AG10803 (cell line): Measurements from ENCODE around the gene CPEB1.

Experiments used
- DNase-seq: peaks from one replicate; pipeline ENCODE4 v3.0.0; 2010; ENCODE audit warnings: low read depth
- H3K4me3 ChIP-seq: 2 replicates; pipeline ENCODE4 v1.5.1; 2011; ENCODE audit warnings: mild to moderate bottlenecking, low read length, control low read depth
- TF ChIP-seq, protein P1 (sequence below): conservative IDR thresholded peaks from 2 replicates; pipeline ENCODE4 v1.5.1; 2011; ENCODE audit warnings: mild to moderate bottlenecking, low read length, control low read depth, inconsistent platforms

Gene CPEB1

DNA sequence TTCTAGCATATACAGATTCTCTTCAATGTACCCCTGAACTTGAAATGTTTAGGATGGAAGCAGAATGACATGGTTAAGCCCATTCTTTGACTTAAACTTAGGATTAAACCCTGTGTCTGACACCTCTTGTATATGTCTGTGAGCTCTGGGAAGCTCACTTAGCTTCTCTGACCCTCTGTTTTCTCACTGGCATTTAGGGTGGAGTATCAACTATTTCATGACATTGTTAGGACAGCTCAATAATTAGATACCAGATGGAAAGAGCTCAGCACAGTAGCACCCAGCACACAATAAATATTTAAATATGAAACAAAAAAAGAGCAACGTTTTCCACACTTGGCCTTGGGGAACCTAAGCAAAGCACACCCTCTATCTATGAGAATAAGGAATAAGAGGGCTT is 88.7 kb downstream of the CPEB1 start:
- no peak overlapping the region for H3K4me3 ChIP-seq

DNA sequence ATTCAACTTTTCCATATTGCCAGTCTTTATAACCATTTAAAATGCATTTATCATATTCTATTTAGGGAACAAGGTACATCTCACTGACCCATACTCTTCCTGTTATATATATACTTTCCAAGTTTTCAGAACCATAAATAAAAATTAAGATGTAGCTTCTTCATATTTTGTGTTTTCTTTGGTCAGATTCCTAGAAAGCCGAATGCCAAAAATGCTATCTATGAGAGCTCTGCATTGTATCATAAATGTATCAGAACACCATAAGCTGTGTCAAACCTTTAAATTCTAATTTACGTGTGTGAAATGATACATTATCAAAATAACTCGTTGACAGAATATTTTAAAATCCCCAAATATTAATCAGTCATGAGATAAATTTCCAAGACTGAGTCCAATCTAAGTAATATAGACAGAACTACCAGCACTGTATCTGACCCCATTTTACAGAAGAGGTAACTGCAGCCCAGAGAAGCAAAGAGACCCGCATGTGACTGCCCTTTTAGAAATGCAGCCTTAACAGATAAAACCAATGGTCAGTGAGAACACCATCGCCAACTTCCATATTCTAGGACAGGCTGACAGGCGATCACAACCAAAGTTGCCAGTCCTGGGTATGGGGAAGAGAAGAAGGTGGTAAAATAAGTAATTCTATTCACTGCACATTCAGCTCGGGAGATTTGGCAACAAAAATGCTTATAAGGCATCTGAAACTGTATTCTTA is 90.7 kb downstream of the CPEB1 start:
- TF ChIP-seq, protein P1, sequence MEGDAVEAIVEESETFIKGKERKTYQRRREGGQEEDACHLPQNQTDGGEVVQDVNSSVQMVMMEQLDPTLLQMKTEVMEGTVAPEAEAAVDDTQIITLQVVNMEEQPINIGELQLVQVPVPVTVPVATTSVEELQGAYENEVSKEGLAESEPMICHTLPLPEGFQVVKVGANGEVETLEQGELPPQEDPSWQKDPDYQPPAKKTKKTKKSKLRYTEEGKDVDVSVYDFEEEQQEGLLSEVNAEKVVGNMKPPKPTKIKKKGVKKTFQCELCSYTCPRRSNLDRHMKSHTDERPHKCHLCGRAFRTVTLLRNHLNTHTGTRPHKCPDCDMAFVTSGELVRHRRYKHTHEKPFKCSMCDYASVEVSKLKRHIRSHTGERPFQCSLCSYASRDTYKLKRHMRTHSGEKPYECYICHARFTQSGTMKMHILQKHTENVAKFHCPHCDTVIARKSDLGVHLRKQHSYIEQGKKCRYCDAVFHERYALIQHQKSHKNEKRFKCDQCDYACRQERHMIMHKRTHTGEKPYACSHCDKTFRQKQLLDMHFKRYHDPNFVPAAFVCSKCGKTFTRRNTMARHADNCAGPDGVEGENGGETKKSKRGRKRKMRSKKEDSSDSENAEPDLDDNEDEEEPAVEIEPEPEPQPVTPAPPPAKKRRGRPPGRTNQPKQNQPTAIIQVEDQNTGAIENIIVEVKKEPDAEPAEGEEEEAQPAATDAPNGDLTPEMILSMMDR, result no peak
- H3K4me3 ChIP-seq, result no peak overlapping the region
- no peak for DNase-seq

More for the DNA sequence above, 88.7 kb downstream of the CPEB1 start:
- no peak for DNase-seq
- TF ChIP-seq, protein P1, result no peak

DNA sequence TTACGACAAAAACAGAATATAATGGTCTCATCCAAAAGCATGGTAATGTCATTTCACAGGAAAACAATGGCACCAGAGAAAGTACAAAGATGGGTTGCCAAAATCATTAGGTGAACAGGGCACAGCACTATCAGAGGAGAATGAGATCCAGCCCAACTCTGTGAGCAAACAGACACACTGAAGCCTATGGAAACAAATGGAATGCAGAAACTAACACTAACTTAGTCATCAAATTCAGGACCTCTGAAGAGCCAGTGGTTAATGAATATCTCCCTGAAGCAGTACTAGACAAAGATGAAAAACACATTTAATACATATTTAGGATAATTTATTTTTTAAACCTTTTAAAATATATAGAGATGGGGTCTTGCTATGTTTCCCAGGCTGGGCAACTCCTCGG is 92.3 kb downstream of the CPEB1 start:
- TF ChIP-seq, protein P1, result no peak
- no peak for DNase-seq
- H3K4me3 ChIP-seq, result no peak overlapping the region

DNA sequence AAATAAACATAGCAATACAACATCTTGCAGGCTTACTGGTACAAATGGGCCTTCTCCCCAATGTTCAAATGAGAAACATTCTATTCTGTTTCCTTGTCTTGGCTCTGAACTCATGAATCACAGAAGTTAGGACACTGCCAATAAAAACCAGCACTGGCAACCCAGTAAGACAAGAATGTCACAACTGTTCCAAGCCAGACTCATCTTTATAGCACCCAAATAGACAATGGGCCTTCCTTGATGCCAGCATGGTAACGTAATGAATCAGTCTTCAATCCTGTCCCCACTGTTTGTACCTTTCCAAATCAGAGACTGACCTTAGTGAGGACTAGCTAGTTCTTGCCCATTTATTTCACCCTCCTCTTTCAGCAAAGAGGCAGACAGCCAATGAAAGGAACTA is 92.8 kb downstream of the CPEB1 start:
- DNase-seq, result peak; percentile 75
- TF ChIP-seq, protein P1, result no peak
- no peak overlapping the region for H3K4me3 ChIP-seq

DNA sequence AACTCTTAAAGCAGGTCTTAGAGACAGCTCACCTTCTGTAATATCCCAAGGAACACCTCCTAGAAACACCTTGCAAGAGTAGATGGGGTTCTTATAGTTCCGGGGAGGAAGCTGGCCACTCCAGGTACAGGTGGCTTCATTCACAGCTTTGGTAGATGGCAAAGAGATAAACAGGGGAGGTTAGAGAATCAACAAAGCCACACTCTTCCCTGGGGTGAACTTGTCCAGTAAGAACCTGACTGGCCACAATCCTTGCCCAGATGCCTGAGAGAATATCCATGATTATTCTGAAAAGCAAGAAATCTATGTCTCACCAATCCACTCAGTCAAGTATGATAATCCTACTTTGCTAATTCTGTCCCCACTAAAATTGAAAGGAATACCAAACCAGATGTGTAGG is 93.3 kb downstream of the CPEB1 start:
- no peak overlapping the region for H3K4me3 ChIP-seq
- TF ChIP-seq, protein P1, result no peak
- no peak for DNase-seq

DNA sequence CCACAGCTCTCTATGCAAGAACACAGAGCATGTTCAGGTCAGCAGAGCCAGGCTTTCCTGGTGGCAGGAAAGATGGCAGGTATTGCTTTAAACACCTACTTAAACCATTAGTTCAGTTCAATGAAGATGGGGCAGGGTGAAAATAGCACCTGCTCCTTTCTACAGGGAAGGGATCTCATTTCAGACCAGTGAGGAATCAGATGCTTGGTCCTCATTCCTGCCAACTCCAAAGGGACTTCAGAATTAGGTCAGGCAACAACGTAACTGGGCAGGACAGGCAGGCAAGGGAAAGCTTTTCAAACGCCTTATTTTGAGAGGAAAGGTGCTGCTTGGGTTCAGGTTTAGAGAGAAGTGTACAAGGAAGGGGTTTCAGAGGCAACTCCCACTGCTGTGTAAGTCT is 94.3 kb downstream of the CPEB1 start:
- no peak for DNase-seq
- no peak overlapping the region for H3K4me3 ChIP-seq
- TF ChIP-seq, protein P1, result no peak

DNA sequence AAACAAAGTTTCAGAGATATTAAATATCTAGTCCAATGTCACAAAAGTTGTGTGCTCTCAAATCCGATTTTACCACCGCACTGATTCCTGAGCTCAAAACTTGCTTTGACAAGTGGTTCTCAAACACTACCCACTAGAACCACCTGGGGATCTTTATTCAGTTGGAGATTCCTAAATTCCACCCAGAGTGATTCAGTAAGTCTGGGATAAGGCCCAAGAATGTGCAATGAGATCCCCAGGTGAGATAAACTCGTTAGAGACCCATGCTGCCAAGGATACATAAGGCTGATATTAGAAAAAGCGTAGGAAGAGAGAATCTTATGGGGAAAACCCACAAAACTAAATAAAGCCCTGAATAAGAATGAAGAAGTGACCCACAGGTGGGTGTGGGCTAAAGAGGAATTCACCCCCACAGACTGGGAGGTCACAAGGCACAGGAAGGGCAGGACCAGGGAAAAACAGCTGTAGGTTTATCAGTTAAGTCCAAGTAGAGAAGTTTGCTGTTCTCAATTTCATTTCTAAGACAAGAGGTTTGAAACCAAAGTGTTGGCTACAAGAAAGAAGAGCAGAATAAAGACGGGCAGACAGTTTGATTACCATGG is 95.4 kb downstream of the CPEB1 start:
- TF ChIP-seq, protein P1, result no peak
- H3K4me3 ChIP-seq, result no peak overlapping the region
- no peak for DNase-seq
